CD4-positive, alpha-beta T cell treated with Interleukin-12 subunit alpha and Interleukin-12 subunit beta, for 1 hour (primary cell): ENCODE data around the gene STPG4.

Experiments used
- DNase-seq: peaks from one replicate; pipeline ENCODE4 v3.0.0-alpha.2; 2020

The STPG4 gene

DNA sequence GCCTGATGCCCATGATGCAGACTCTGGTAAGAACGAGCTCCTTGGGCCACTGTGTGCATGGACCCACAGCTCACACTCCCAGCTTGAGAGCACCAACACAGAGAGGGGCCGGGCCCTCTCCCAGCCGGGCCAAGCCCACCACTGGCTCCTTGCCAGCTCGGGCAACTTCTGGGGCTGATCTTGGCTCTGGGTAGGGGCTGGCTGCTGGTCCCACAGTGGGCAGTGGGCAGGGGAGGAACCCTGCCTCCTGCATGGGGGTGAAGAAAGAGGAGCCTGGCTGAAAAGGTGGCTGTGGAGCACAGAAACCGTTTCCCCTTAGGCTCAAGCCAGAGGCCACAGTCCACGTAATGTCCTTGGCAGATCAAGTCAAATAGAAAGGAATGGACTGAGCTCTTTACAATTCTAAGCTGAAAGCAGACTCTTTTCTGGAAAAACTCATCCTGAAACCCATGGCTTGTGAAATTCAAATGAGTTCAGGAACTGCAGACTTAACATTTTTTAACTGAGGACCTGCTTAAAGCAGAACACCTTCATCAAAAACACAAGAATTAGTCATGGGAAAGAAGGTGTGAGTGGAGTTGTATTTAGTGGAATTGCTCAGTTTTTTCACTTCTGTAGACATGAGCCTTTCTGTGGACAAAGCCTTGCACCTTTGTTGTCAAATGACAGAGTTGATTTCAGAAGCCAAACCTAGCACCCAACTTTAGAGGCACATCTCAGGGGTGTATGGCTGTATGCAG lies 104.9 kb downstream of the STPG4 start:
- DNase-seq = no peak

- no peak for DNase-seq
Observed at GRCh38 chr2:47049502-47049901, 105.6 kb downstream of the STPG4 start.

DNA sequence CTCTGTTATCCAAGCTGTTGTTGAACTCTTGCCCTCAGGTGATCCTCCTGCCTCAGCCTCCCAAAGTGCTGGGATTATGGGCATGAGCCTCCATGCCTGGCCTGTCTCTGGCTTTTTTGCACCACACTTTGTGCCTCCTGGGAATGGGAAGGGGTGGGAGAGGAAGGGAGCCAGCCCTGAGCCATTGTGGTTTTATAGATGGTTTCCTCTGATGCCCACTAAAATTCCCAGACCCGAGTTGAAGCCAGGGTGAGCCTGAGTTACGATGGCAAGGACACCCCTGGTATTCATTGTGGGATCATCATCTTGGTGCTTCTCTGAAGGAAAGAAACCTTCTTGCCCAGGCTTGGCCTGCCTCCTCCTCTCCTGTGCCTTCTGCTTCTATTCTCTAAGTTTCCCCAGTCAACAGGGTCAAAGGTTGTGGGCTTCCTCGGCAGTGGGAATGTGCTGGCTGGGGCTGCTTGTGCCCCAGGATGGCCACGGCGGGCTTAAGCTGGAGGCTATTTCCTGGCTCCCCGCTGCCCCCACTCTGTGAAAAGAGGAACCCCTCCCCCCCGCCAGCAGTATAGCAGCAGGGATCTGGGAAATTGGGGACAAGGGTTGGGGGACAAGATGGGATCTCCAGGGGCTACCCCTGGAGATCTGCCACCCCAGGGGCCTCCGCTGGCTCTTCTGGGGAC lies 106.2 kb downstream of the STPG4 start:
- no peak for DNase-seq

DNA sequence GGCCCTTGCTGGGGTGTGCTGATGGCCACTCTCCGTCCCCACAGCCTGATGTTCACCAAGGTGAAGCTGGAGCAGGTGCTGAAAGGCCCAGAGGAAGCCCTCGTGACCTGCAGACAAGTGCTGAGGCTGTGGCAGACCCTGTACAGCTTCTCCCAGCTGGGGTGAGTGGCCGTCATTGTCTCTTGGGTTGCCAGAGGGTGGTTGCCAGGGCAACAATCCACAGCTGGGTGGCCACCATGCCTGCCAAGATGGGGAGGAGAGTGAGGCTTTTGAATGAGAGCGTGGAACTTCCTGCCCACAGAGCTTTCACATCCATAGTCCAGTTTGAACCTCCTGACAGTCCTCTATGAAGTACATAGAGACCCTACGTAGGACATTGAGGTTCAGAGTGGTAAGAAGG lies 108.8 kb downstream of the STPG4 start:
- no peak for DNase-seq

- DNase-seq = no peak
Observed at GRCh38 chr2:47043891-47044239, 111.2 kb downstream of the STPG4 start.

GRCh38 chr2:47043142-47043890 lies 111.8 kb downstream of the STPG4 start:
- DNase-seq = no peak

- no peak for DNase-seq
Observed at GRCh38 chr2:47041891-47042684, 113.0 kb downstream of the STPG4 start.

- DNase-seq = no peak
Observed at GRCh38 chr2:47041063-47041462, 114.0 kb downstream of the STPG4 start.

DNA sequence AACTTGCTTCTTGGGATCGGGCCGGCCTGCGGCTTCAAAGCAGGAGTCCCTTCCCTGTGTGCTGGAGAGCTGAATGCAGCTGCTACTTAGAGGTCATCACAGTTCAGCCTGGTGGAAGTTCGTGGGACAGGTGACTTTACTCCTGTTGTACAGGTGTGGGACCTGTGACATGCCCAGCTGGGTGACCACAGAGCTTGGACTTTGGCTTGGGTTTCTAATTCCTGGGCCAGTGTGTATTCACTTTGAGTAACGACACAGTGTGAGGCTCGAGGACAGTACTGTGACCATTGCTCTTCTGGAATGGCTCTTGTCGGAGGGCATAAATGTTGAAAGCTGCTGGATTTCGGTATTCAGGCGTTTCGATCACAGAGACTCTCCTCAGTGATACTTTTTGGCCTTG lies 114.5 kb downstream of the STPG4 start:
- no peak for DNase-seq

GRCh38 chr2:47039913-47040562 lies 115.1 kb downstream of the STPG4 start:
- DNase-seq = no peak

GRCh38 chr2:47039489-47039870 lies 115.6 kb downstream of the STPG4 start:
- DNase-seq = no peak

GRCh38 chr2:47038656-47039488 lies 116.2 kb downstream of the STPG4 start:
- DNase-seq = no peak

DNA sequence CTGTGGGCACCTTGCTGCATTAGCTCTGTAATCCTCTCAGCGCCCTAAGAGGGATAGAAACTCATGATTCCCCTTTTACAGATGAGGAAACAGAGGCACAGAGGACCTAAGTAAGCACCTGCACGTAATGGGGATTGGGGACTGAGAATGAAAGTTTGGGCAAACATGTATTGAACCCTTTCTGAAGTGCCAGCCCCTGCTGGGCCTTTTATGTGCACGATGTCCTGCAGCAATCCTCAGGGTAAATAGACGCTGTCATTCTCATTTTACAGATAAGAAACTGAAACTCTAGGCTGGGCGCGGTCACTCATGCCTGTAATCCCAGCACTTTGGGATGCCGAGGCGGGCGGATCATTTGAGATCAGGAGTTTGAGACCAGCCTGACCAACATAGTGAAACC lies 117.4 kb downstream of the STPG4 start:
- DNase-seq = no peak
